Measurements from ENCODE around the gene FMNL2. TPM values are rescaled to one million over a fixed set of nuclear protein-coding genes. Genes with fewer than 3 reads are reported as not detected.

Gene FMNL2
- total and polyA plus RNA-seq, 2 experiments from 2014 or later = 16.5 to 45.4 TPM

DNA sequence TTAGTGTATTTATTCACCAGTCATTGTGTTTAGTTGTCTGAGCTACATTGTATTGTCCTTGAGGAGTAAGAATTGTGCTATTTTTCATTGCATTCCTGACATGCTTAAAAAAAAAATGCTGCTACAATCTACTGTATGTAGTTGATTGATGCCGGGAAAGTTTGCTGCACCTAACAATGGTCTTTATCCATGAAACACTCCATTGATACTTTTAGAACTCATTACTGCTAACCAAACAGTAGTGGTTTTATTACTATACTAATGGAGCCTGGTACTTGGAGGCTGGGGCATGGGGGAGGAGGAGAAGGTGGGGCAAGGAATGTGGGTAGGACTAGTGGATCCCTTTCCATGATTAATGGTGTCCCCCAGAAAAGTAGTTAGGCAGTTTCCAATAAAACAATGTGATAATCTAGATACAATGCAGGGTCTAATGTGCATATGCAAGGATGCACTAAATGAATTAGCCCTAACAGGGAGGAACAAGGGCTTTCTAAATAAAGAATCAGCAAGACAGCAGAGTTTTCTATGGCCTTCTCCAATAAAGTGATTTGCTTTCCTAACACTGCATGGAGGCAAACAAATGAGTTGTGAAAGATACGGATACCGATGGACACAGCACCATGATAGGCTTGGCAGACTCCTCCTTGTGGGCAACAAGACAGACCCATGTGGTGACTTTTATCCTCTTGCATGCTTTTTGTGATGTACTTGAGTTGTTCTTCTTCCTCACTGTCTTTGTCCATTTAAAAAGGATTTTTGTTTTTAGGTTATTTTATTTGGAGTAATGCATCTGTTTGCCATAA, 78.5 kb downstream of the FMNL2 start (continued):
- TF ChIP-seq, protein P1, sequence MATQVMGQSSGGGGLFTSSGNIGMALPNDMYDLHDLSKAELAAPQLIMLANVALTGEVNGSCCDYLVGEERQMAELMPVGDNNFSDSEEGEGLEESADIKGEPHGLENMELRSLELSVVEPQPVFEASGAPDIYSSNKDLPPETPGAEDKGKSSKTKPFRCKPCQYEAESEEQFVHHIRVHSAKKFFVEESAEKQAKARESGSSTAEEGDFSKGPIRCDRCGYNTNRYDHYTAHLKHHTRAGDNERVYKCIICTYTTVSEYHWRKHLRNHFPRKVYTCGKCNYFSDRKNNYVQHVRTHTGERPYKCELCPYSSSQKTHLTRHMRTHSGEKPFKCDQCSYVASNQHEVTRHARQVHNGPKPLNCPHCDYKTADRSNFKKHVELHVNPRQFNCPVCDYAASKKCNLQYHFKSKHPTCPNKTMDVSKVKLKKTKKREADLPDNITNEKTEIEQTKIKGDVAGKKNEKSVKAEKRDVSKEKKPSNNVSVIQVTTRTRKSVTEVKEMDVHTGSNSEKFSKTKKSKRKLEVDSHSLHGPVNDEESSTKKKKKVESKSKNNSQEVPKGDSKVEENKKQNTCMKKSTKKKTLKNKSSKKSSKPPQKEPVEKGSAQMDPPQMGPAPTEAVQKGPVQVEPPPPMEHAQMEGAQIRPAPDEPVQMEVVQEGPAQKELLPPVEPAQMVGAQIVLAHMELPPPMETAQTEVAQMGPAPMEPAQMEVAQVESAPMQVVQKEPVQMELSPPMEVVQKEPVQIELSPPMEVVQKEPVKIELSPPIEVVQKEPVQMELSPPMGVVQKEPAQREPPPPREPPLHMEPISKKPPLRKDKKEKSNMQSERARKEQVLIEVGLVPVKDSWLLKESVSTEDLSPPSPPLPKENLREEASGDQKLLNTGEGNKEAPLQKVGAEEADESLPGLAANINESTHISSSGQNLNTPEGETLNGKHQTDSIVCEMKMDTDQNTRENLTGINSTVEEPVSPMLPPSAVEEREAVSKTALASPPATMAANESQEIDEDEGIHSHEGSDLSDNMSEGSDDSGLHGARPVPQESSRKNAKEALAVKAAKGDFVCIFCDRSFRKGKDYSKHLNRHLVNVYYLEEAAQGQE (IDR thresholded peaks at IDR 0.05; ENCODE audit: unreplicated experiment) = no peak
- TF ChIP-seq JUNB (IDR thresholded peaks at IDR 0.05; ENCODE audit: unreplicated experiment) = no peak

DNA sequence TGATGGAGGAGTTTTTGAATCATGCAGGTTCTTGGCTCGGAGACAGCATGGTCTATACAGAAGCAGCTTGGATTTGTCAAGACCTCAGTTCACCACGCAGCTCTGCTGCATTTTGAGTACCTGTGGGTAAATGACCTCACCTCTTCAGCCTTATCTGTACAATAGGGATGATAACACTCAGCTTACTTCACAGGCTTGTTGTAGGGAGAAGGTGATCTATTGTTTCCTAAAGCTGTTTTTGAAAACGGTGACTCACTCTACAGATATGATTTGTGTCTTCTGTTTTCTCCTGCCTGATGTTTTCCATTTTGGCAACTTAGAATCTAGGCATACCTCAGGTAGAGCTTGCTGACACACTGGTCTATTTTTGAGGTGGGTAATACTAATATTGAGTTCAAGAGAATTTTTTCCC, 80.3 kb downstream of the FMNL2 start:
- H4K20me1 ChIP-seq (replicated peaks; ENCODE audit: insufficient read depth) = peaks cover 18% of the 10 kb centered on the region
- Mint-ChIP-seq H3K36me3 (ENCODE audit: low read depth) (no peaks in the 10 kb centered on the region), H3K9me3 (no peaks in the 10 kb centered on the region), H3K27me3 (ENCODE audit: insufficient read depth, low read depth, poor library complexity) (peaks cover 2% of the 10 kb centered on the region), H3K27ac (no peak overlapping the region), H3K4me3 (no peak overlapping the region), H3K4me1 (peaks cover 52% of the 10 kb centered on the region)
- TF ChIP-seq ZNF114 (CRISPR knock-in tag; IDR thresholded peaks at IDR 0.05) = no peak
- TF ChIP-seq CREB1 (CRISPR knock-in tag; IDR thresholded peaks at IDR 0.05; ENCODE audit: low read depth) = no peak
- H3K36me3 ChIP-seq (ENCODE audit: insufficient read depth) = no peaks in the 10 kb centered on the region; the same call in 1 of the 2 replicates
- H3K27ac ChIP-seq (ENCODE audit: low read depth) = no peak overlapping the region
- peaks cover 31% of the 10 kb centered on the region for H3K4me1 ChIP-seq (ENCODE audit: insufficient read depth)
- no peak overlapping the region for H3K4me3 ChIP-seq
- H2AFZ ChIP-seq = no peak overlapping the region
- no peak overlapping the region for H3K4me2 ChIP-seq
- no peaks in the 10 kb centered on the region for H3K9me2 ChIP-seq (ENCODE audit: insufficient read depth)
- DNase-seq (ENCODE audit: low spot score) (no peak), ATAC-seq (no peak)
- H3K27me3 ChIP-seq (ENCODE audit: insufficient read depth) = no peaks in the 10 kb centered on the region
- no peaks in the 10 kb centered on the region for H3F3A ChIP-seq (replicated peaks; ENCODE audit: low read depth)
- H3K79me2 ChIP-seq (replicated peaks; ENCODE audit: insufficient read depth) = peaks cover 94% of the 10 kb centered on the region

DNA sequence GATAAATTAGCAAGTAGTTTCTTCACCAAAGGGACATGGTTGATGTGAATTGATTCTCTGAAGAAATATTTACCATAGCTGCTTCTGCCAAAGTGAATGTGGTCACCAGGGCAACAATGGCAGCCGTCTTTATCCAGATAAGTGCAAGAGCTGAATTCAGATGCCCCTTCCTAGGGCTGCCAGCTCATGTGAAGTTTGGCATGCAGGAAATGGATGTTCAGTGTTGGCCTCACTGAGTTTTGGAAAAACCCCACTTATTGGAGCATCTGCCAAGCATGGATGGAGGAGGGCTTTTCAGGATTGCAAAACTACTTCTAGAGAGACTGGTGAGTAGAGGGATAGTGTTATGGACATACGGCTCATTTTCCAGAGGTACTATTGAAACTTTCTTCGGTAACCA, 80.8 kb downstream of the FMNL2 start:
- Histone ChIP-seq H3K79me2 (replicated peaks; ENCODE audit: insufficient read depth) (peaks cover 90% of the 10 kb centered on the region), H3K4me2 (no peak overlapping the region)
- H3K36me3 Mint-ChIP-seq (ENCODE audit: low read depth) = no peaks in the 10 kb centered on the region
- TF ChIP-seq STAT1 (IDR thresholded peaks at IDR 0.05; ENCODE audit: unreplicated experiment) (no peak), JUNB (IDR thresholded peaks at IDR 0.05; ENCODE audit: unreplicated experiment) (no peak), NANOG (IDR thresholded peaks at IDR 0.05; ENCODE audit: borderline replicate concordance) (no peak), EZH2 (IDR thresholded peaks at IDR 0.05; ENCODE audit: low read depth, unreplicated experiment) (no peak), ZNF331 (CRISPR knock-in tag; IDR thresholded peaks at IDR 0.05; ENCODE audit: low read depth) (no peak), POLR2AphosphoS5 (IDR thresholded peaks at IDR 0.05; ENCODE audit: low read depth) (no peak), CREB1 (CRISPR knock-in tag; IDR thresholded peaks at IDR 0.05; ENCODE audit: low read depth) (no peak), ETS1 (IDR thresholded peaks at IDR 0.05) (no peak), ZNF114 (CRISPR knock-in tag; IDR thresholded peaks at IDR 0.05) (no peak), EZH2phosphoT487 (IDR thresholded peaks at IDR 0.05; ENCODE audit: unreplicated experiment) (no peak)
- TF ChIP-seq, protein P2, sequence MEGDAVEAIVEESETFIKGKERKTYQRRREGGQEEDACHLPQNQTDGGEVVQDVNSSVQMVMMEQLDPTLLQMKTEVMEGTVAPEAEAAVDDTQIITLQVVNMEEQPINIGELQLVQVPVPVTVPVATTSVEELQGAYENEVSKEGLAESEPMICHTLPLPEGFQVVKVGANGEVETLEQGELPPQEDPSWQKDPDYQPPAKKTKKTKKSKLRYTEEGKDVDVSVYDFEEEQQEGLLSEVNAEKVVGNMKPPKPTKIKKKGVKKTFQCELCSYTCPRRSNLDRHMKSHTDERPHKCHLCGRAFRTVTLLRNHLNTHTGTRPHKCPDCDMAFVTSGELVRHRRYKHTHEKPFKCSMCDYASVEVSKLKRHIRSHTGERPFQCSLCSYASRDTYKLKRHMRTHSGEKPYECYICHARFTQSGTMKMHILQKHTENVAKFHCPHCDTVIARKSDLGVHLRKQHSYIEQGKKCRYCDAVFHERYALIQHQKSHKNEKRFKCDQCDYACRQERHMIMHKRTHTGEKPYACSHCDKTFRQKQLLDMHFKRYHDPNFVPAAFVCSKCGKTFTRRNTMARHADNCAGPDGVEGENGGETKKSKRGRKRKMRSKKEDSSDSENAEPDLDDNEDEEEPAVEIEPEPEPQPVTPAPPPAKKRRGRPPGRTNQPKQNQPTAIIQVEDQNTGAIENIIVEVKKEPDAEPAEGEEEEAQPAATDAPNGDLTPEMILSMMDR (conservative IDR thresholded peaks at IDR 0.05; ENCODE audit: low read depth in 2 of 2) = no peak
- TF ChIP-seq, protein P1 (IDR thresholded peaks at IDR 0.05; ENCODE audit: unreplicated experiment) = no peak

More for the DNA sequence above, 80.8 kb downstream of the FMNL2 start:
- Histone ChIP-seq H3F3A (replicated peaks; ENCODE audit: low read depth) (no peaks in the 10 kb centered on the region), H3K27me3 (ENCODE audit: insufficient read depth) (no peaks in the 10 kb centered on the region), H3K27ac (ENCODE audit: low read depth) (no peak overlapping the region), H3K9me2 (ENCODE audit: insufficient read depth) (no peaks in the 10 kb centered on the region), H2AFZ (no peak overlapping the region), H3K4me3 (no peak overlapping the region), H4K20me1 (replicated peaks; ENCODE audit: insufficient read depth) (peaks cover 18% of the 10 kb centered on the region), H3K36me3 (ENCODE audit: insufficient read depth) (no peaks in the 10 kb centered on the region; the same call in 1 of the 2 replicates), H3K4me1 (ENCODE audit: insufficient read depth) (peaks cover 29% of the 10 kb centered on the region)
- DNase-seq (ENCODE audit: low spot score) = no peak
- Mint-ChIP-seq H3K4me3 (no peak overlapping the region), H3K9me3 (no peaks in the 10 kb centered on the region), H3K27ac (no peak overlapping the region), H3K27me3 (ENCODE audit: insufficient read depth, low read depth, poor library complexity) (peaks cover 2% of the 10 kb centered on the region), H3K4me1 (peaks cover 52% of the 10 kb centered on the region)
- ATAC-seq = no peak
